OCI-LY7 (cell line): ENCODE measurements around the gene TMC1. TPM values are rescaled to one million over a fixed set of nuclear protein-coding genes. Genes with fewer than 3 reads are reported as not detected.

Experiments
- BruUV-seq: library from RNA; stranded (reverse); fragments of 400-500 nt; replicated peaks from 2 replicates; lab custom pipeline; 2021; lab: Mats Ljungman, UMichigan
- CTCF ChIA-PET: fragments of 300-600 bp; sonication (Branson Sonifier 250); formaldehyde crosslinking; loops from one replicate; lab custom pipeline; 2022; ENCODE audit warnings: antibody characterized with exemption; ENCODE audit not compliant: unreplicated experiment; lab: Charles Lee
- POLR2A ChIA-PET: fragments of 300-600 bp; sonication (Branson Sonifier 250); formaldehyde crosslinking; loops from one replicate; lab custom pipeline; 2022; ENCODE audit warnings: antibody characterized with exemption; lab: Charles Lee
- DNase-seq: peaks from one replicate; pipeline ENCODE4 v3.0.0-alpha.2; 2015; ENCODE audit warnings: low spot score
- H2AFZ ChIP-seq: fragments of 200-600 bp; sonication (generic), shearing (Covaris generic); 2 replicates; pipeline ENCODE4 v1.6.1; 2014; ENCODE audit warnings: mild to moderate bottlenecking, antibody characterized with exemption, low read length, moderate library complexity
- H3K27ac ChIP-seq: fragments of 200-600 bp; sonication (generic); 2 replicates; pipeline ENCODE4 v1.5.1; 2014; ENCODE audit warnings: mixed run types, low read depth, mild to moderate bottlenecking, moderate library complexity, low read length, inconsistent platforms; ENCODE audit not compliant: poor library complexity, severe bottlenecking
- H3K36me3 ChIP-seq: fragments of 200-600 bp; sonication (generic); 2 replicates; pipeline ENCODE4 v1.6.1; 2014; ENCODE audit warnings: mild to moderate bottlenecking, antibody characterized with exemption, low read length, moderate library complexity, mixed read lengths; ENCODE audit not compliant: insufficient read depth
- H3K4me1 ChIP-seq: fragments of 200-600 bp; sonication (generic); 2 replicates; pipeline ENCODE4 v1.5.1; 2014; ENCODE audit warnings: mild to moderate bottlenecking, low read length; ENCODE audit not compliant: insufficient read depth, poor library complexity, severe bottlenecking
- H3K4me2 ChIP-seq: fragments of 200-600 bp; sonication (generic); 2 replicates; pipeline ENCODE4 v1.6.1; 2014; ENCODE audit warnings: mild to moderate bottlenecking, low read length
- H3K4me3 ChIP-seq: fragments of 200-600 bp; sonication (generic); 2 replicates; pipeline ENCODE4 v1.5.1; 2014; ENCODE audit warnings: mild to moderate bottlenecking, low read depth, low read length; ENCODE audit not compliant: poor library complexity, severe bottlenecking
- H3K79me2 ChIP-seq: fragments of 200-600 bp; sonication (generic); 2 replicates; pipeline ENCODE4 v1.6.1; 2016; ENCODE audit warnings: low read depth, mild to moderate bottlenecking, low read length, moderate library complexity, mixed read lengths; ENCODE audit not compliant: insufficient read depth
- H3K9me2 ChIP-seq: fragments of 200-600 bp; sonication (generic); 2 replicates; pipeline ENCODE4 v1.6.1; 2016; ENCODE audit warnings: mild to moderate bottlenecking, low read length, mixed read lengths; ENCODE audit not compliant: insufficient read depth
- H3K9me3 ChIP-seq: fragments of 200-600 bp; sonication (generic); 2 replicates; pipeline ENCODE4 v1.6.1; 2014; ENCODE audit warnings: mild to moderate bottlenecking, mixed run types, low read length, mixed read lengths
- H4K20me1 ChIP-seq: fragments of 200-600 bp; sonication (generic); 2 replicates; pipeline ENCODE4 v1.6.1; 2014; ENCODE audit warnings: mild to moderate bottlenecking, antibody characterized with exemption, low read length, moderate library complexity, mixed read lengths; ENCODE audit not compliant: insufficient read depth
- CTCF ChIP-seq: fragments of 200-600 bp; sonication (generic); conservative IDR thresholded peaks from 2 replicates; pipeline ENCODE4 v1.5.1; 2014; ENCODE audit warnings: mild to moderate bottlenecking, antibody characterized with exemption, low read length, moderate library complexity, mixed read lengths
- EZH2phosphoT487 ChIP-seq: fragments of 200-600 bp; sonication (generic); IDR thresholded peaks from 2 replicates; pipeline ENCODE4 v1.6.1; 2018; ENCODE audit warnings: low read depth, borderline replicate concordance, mild to moderate bottlenecking, mixed run types, antibody characterized with exemption, low read length, moderate library complexity, mixed read lengths
- intact Hi-C: fragments of 100-400 bp; cut with micrococcal nuclease; formaldehyde crosslinking; loops from one replicate; pipeline ENCODE4 v1.10.0; 2022; ENCODE audit not compliant: unreplicated experiment
- total RNA-seq, 2 experiments: library from RNA; depleted of rRNA in 1 of 2; stranded (reverse); fragments of >200 nt in 1 of 2; shearing (Covaris generic) in 1 of 2; gene quantifications; 2 replicates each; pipeline ENCODE4 v1.2.3, GENCODE V29; 2014 to 2022

TMC1 gene
- total RNA-seq, 2 experiments from 2014 or later = not detected

- Histone ChIP-seq H3K9me3 (no peaks in the 10 kb centered on the region), H3K27ac (no peak overlapping the region), H2AFZ (no peak overlapping the region), H3K79me2 (no peaks in the 10 kb centered on the region), H3K4me3 (no peak overlapping the region), H4K20me1 (no peaks in the 10 kb centered on the region), H3K36me3 (no peaks in the 10 kb centered on the region), H3K4me1 (no peaks in the 10 kb centered on the region), H3K4me2 (no peak overlapping the region), H3K9me2 (no peaks in the 10 kb centered on the region)
- intact Hi-C loops = no loop called here
- POLR2A ChIA-PET = no interaction called here
- CTCF ChIA-PET = no interaction called here
- TF ChIP-seq EZH2phosphoT487 = no peak
- no peak for TF ChIP-seq CTCF
- no peak for DNase-seq
- BruUV-seq = no TSS peak
Measured at GRCh38 chr9:72635197-72635596, 113.8 kb downstream of the TMC1 start.

- CTCF ChIA-PET = no interaction called here
- Histone ChIP-seq H3K4me2 (no peak overlapping the region), H3K36me3 (no peaks in the 10 kb centered on the region), H4K20me1 (no peaks in the 10 kb centered on the region), H3K4me3 (no peak overlapping the region), H3K27ac (no peak overlapping the region), H2AFZ (no peak overlapping the region), H3K4me1 (no peaks in the 10 kb centered on the region), H3K9me3 (no peaks in the 10 kb centered on the region), H3K79me2 (no peaks in the 10 kb centered on the region), H3K9me2 (no peaks in the 10 kb centered on the region)
- no peak for TF ChIP-seq CTCF
- TF ChIP-seq EZH2phosphoT487 = no peak
- intact Hi-C loops = no loop called here
- no peak for DNase-seq
- BruUV-seq = no TSS peak
- POLR2A ChIA-PET = no interaction called here
Measured at GRCh38 chr9:72636621-72637020, 115.2 kb downstream of the TMC1 start.

GRCh38 chr9:72643651-72644050, 122.2 kb downstream of the TMC1 start:
- CTCF ChIA-PET = no interaction called here
- no peak overlapping the region for H3K27ac ChIP-seq
- no peak overlapping the region for H3K4me3 ChIP-seq
- no peak overlapping the region for H2AFZ ChIP-seq
- TF ChIP-seq EZH2phosphoT487 (no peak), CTCF (no peak)
- H4K20me1 ChIP-seq = no peaks in the 10 kb centered on the region
- intact Hi-C loops = no loop called here
- BruUV-seq = no TSS peak
- POLR2A ChIA-PET = no interaction called here
- no peaks in the 10 kb centered on the region for H3K9me3 ChIP-seq
- no peaks in the 10 kb centered on the region for H3K9me2 ChIP-seq
- no peak for DNase-seq
- no peaks in the 10 kb centered on the region for H3K4me1 ChIP-seq
- no peak overlapping the region for H3K4me2 ChIP-seq
- H3K79me2 ChIP-seq = no peaks in the 10 kb centered on the region
- no peaks in the 10 kb centered on the region for H3K36me3 ChIP-seq
